LNCAP (cell line): Measurements from ENCODE around the gene NGB.

Experiments used
- TF ChIP-seq, protein P1 (sequence below): fragments of 450-650 bp; IDR thresholded peaks from 2 replicates; pipeline ENCODE4 v1.5.1; 2017; ENCODE audit warnings: mild to moderate bottlenecking

Gene NGB

DNA sequence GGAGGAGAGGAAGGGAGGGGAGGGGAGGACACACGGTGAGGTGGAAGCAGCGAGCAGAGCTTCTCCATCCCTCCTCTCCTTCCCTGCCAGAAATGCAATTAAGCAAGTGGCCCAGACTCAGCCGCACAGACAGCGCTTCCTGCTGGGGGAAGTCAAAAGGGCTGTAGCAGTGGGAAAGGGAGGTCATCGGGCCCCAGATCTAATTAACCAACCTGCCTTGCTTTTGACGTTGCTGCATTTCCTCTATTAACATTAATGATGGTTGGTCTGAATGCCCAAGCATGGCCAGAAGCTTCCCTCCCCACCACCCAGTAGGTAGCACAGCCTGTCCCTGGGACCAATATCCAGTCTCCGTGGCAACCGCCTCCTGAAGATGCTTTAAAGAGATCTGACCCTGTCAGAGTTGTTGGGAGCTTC, 4.6 kb upstream of the NGB start:
- TF ChIP-seq, protein P1, sequence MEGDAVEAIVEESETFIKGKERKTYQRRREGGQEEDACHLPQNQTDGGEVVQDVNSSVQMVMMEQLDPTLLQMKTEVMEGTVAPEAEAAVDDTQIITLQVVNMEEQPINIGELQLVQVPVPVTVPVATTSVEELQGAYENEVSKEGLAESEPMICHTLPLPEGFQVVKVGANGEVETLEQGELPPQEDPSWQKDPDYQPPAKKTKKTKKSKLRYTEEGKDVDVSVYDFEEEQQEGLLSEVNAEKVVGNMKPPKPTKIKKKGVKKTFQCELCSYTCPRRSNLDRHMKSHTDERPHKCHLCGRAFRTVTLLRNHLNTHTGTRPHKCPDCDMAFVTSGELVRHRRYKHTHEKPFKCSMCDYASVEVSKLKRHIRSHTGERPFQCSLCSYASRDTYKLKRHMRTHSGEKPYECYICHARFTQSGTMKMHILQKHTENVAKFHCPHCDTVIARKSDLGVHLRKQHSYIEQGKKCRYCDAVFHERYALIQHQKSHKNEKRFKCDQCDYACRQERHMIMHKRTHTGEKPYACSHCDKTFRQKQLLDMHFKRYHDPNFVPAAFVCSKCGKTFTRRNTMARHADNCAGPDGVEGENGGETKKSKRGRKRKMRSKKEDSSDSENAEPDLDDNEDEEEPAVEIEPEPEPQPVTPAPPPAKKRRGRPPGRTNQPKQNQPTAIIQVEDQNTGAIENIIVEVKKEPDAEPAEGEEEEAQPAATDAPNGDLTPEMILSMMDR: no peak

DNA sequence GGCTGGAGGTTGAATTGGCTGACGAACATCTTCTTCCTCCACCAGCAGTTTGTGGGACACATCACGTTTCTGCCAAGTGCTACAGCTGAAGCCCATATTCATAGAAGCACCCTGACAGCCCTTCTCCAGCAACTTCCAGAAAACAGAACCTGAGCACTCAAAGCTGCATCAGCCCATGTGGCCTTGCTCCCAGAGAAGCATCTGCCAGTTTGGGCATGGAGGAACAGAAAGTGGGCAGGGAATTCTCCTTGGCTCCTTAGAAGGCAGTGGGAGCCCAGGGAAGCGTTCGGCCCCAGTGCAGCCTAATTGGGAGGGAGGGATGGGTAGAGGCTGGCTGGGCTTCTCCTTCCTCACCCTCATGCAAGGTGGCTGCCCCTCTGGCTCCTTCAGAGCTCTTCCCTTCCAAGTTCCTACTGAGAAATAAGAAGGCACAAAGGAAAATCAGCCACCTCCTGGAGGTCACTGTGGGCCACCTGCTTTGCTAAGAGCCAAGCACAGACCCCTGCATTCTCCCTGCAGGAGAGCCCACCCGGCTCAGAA, 4.1 kb upstream of the NGB start:
- TF ChIP-seq, protein P1: no peak

DNA sequence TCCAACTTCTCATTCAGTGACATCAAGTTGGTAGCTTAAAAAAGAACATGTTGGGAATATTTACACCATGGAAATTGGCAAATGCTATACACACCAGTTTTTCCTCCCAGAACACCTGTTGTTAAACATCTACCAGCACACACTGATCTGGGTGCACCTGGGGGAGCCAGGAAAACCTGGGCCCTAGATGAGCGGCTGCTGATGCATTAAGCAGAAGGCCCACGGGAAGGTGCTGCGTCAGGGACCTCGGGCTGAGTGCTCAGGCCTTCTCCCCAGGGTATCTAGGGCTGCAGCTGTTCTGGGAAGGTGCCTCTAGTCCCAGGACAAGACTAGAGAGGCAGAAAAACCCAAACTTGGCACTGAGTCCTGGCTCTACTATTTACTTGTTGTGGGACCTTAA, 2.8 kb upstream of the NGB start:
- TF ChIP-seq, protein P1: no peak

DNA sequence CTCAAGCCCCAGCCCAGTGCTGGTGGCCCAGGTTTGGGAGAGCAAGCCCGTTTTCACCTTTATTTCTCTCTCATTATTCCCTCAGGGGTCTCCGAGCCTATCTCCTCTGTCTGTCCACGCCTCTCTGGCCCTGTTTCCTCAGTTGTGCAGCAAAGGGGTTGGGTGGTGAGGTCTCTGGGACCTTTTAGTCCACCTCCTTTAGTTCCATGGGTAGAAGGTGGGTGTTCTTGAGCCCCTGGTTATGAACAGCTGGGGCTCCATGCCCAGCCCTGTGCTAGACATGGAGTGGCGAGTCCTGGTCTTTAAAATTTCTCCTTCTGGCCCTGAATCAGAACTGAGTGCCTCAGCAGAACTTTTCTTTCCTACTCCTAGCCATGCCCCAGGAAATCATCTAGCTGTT, 1.3 kb upstream of the NGB start:
- TF ChIP-seq, protein P1: no peak

DNA sequence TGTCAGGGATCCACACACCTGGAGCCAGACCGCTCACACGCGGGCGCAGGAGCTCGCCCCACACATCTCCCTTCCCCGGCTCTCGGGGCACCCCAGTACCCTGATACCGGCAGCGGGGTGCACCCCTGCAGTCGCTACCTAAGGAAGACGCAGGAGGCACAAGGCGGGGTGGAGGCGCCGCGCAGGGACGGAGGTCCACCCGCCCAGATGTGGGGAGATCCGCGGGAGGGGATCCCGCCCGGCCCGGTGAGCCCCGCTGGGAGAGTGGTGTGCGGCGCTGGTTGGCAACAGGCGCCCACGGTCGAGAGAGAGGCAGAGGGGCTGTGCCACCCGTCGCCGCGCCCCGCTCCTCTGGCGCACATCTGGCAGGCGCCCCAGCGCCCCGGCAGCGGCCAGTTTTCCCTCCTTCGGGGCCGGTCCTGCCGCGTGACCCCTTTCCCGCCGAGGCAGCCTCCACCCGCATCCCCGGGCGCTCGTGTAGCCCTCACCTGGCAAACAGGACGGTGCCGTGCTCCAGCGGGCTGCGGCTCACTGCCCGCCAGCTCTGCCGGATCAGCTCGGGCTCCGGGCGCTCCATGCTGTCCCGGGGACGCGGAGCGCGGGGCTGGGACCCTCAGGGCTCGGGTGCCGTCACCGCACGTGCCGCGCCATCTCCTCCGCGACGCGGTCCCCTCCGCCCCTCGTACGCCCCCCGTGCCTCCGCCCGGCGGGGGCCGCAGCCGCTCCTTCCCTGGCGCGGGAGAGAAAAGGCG, 469 bp downstream of the NGB start:
- TF ChIP-seq, protein P1: no peak

DNA sequence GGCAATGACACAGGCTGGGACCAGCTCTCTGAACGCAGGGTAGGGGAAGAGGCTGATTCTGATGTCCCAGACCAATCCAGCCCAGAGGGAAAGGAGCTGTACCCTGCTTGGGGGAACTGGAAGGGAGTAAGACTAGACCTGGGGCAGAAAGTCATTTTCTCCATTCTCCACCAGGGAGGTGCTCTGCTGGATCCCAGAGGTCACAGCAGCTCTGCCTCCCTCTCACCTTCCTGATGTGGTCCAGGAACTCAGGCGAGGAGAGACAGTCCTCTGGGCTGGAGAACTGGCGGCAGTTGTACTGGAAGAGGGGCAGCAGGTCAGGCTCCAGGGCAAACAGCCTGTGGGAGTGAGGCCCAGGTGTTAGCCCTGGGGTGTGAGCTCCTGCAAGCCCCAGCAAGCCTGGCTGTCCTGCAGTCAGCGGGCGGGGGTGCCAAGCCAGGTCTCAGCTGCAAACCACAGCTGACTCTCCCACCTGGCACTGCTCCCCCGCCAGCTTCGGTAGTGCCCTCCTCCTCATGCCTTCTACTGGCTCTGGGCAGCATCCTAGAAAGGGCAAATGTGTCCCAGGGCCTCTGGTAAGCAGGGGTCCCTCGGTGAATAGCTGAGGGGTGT, 1.9 kb downstream of the NGB start:
- TF ChIP-seq, protein P1: no peak

DNA sequence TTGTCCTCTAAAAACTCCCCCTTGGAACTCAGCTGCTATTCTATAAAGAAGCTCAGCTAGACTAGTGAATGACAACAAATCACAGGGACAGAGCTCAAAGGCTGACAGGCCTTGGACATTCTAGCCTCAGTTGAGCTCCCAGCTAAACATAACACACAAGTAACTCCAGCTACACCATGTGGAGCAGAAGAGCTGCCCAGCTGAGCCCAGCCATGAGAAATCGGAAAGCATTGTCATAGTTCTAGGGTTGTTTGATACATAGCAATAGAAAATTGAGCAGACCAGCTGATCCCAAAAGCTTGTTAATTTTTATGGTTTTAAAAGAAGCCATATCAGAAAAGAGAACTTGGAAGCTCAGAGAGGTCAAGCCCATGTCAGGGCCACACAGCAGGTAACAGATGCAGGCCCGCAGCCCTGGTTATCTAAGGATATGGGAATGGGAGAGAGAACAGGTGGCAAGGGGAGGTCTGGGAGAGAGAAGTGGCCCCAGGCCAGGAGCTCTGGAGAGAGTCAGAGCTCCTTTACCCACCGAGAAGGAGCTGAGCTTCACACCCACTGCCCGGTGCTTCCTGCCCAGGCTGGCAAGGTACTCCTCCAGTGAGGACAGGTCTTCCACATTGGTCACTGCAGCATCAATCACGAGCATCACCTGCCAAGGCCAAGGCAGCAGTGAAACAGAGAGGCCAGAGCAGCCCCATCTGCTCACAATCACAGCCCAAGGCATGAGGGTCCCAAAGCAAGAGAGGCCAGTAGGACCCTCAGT, 2.9 kb downstream of the NGB start:
- TF ChIP-seq, protein P1: no peak
